HCT116 (cell line): ENCODE measurements around the gene ROBO1. TPM values are rescaled to one million over a fixed set of nuclear protein-coding genes. Genes with fewer than 3 reads are reported as not detected.

Experiments used
- ATAC-seq: fragments of 200-7000 bp; cut with Tn5 transposase; 2 replicates; pipeline ENCODE4 v1.9.1; 2020; ENCODE audit warnings: mild to moderate bottlenecking, moderate library complexity
- BruUV-seq: library from RNA; stranded (reverse); fragments of 400-500 nt; replicated peaks from 2 replicates; lab custom pipeline; 2021; lab: Mats Ljungman, UMichigan
- CTCF ChIA-PET: fragments of 300-600 bp; sonication (Branson Sonifier 250); formaldehyde crosslinking; loops from one replicate; lab custom pipeline; 2021; ENCODE audit warnings: antibody characterized with exemption; lab: Charles Lee
- POLR2A ChIA-PET: fragments of 300-600, 350-600 bp; sonication (Branson Sonifier 250); formaldehyde crosslinking; loops from one replicate; lab custom pipeline; 2021; ENCODE audit warnings: antibody characterized with exemption; lab: Charles Lee
- RAD21 ChIA-PET, 2 experiments: fragments of 300-600 bp; sonication (Branson Sonifier 250); formaldehyde crosslinking; loops; one replicate each; lab custom pipeline; 2023; ENCODE audit warnings: low total read pairs in 2 of 2; ENCODE audit not compliant: uncharacterized antibody in 2 of 2, unreplicated experiment in 2 of 2, low non-redundant PET in 1 of 2; lab: Charles Lee
- DNase-seq: peaks from one replicate; pipeline ENCODE4 v3.0.0-alpha.2; 2010; ENCODE audit warnings: low read depth, low spot score
- H2AFZ ChIP-seq: fragments of 200-600 bp; shearing (Covaris generic), sonication (generic); 2 replicates; pipeline ENCODE4 v1.6.1; 2017; ENCODE audit warnings: low read depth, mixed run types, mixed read lengths, antibody characterized with exemption, low read length; ENCODE audit not compliant: poor library complexity, severe bottlenecking
- H3K27ac ChIP-seq: 2 replicates; pipeline ENCODE4 v1.5.1; 2012; ENCODE audit warnings: low read depth, low read length
- H3K27me3 ChIP-seq: fragments of 200-600 bp; sonication (generic); 2 replicates; pipeline ENCODE4 v1.6.1; 2016; ENCODE audit warnings: mixed run types, low read length, mixed read lengths; ENCODE audit not compliant: insufficient read depth
- H3K36me3 ChIP-seq, 2 experiments: fragments of 200-500 bp in 1 of 2; fragments of 200-600 bp in 1 of 2; sonication (Bioruptor generic) in 1 of 2; sonication (generic) in 1 of 2; 2 replicates each; pipeline versions ENCODE4 v1.5.1 to v1.6.1; 2014 to 2016; ENCODE audit warnings: low read length in 2 of 2, inconsistent platforms in 1 of 2, mixed read lengths in 1 of 2, mixed run types in 1 of 2; ENCODE audit not compliant: insufficient read depth in 2 of 2, control insufficient read depth in 1 of 2
- H3K4me1 ChIP-seq, 2 experiments: fragments of 200-600 bp in 1 of 2; sonication (generic) in 1 of 2; 2 replicates each; pipeline versions ENCODE4 v1.5.1 to v1.6.1; 2012 to 2017; ENCODE audit warnings: low read length in 2 of 2, inconsistent platforms in 1 of 2, mild to moderate bottlenecking in 1 of 2, mixed read lengths in 1 of 2, mixed run types in 1 of 2, moderate library complexity in 1 of 2; ENCODE audit not compliant: insufficient read depth in 2 of 2, control insufficient read depth in 1 of 2
- H3K4me2 ChIP-seq: fragments of 200-600 bp; sonication (generic); 2 replicates; pipeline ENCODE4 v1.6.1; 2017; ENCODE audit warnings: mixed run types, low read length, mixed read lengths
- H3K4me3 ChIP-seq, 2 experiments: fragments of 200-600 bp in 1 of 2; sonication (generic) in 1 of 2; replicated peaks in 1 of 2; 2 replicates each; pipeline ENCODE4 v1.5.1; 2011 to 2016; ENCODE audit warnings: low read length in 2 of 2, control low read depth in 1 of 2, low read depth in 1 of 2, mild to moderate bottlenecking in 1 of 2, mixed read lengths in 1 of 2, mixed run types in 1 of 2
- H3K79me2 ChIP-seq: fragments of 200-600 bp; sonication (generic); 2 replicates; pipeline ENCODE4 v1.6.1; 2017; ENCODE audit warnings: mild to moderate bottlenecking, mixed run types, low read length, moderate library complexity, mixed read lengths; ENCODE audit not compliant: insufficient read depth
- H3K9ac ChIP-seq: fragments of 200-600 bp; sonication (generic); 2 replicates; pipeline ENCODE4 v1.6.1; 2016; ENCODE audit warnings: low read length, mixed read lengths
- H3K9me2 ChIP-seq: fragments of 200-600 bp; sonication (generic), shearing (Covaris generic); 2 replicates; pipeline ENCODE4 v1.6.1; 2017; ENCODE audit warnings: mixed run types, mild to moderate bottlenecking, moderate library complexity; ENCODE audit not compliant: insufficient read depth
- H3K9me3 ChIP-seq, 2 experiments: fragments of 200-500 bp in 1 of 2; fragments of 200-600 bp in 1 of 2; sonication (Bioruptor generic) in 1 of 2; sonication (generic) in 1 of 2; 2 replicates each; pipeline ENCODE4 v1.6.1; 2014 to 2017; ENCODE audit warnings: low read length in 2 of 2, mixed read lengths in 2 of 2, inconsistent platforms in 1 of 2, low read depth in 1 of 2, mild to moderate bottlenecking in 1 of 2, mixed run types in 1 of 2, moderate library complexity in 1 of 2; ENCODE audit not compliant: control insufficient read depth in 1 of 2, insufficient read depth in 1 of 2
- H4K20me1 ChIP-seq: fragments of 200-600 bp; sonication (generic), shearing (Covaris generic); 2 replicates; pipeline ENCODE4 v1.6.1; 2017; ENCODE audit warnings: mixed run types, mild to moderate bottlenecking, moderate library complexity; ENCODE audit not compliant: insufficient read depth
- ATF3 ChIP-seq: IDR thresholded peaks from 2 replicates; pipeline ENCODE4 v1.6.1; 2012
- CBX3 ChIP-seq: IDR thresholded peaks from 2 replicates; pipeline ENCODE4 v1.6.1; 2012; ENCODE audit warnings: low read depth
- CEBPB ChIP-seq: IDR thresholded peaks from 2 replicates; pipeline ENCODE4 v1.6.1; 2012; ENCODE audit warnings: low read depth
- CTCF ChIP-seq, 3 experiments: fragments of 200-600 bp in 1 of 3; sonication (generic) in 1 of 3; IDR thresholded peaks in 2 of 3; conservative IDR thresholded peaks in 1 of 3; 2 replicates each; pipeline ENCODE4 v1.5.1; 2012 to 2017; ENCODE audit warnings: low read depth in 2 of 3, low read length in 2 of 3, antibody characterized with exemption in 1 of 3, borderline replicate concordance in 1 of 3, control low read depth in 1 of 3, mild to moderate bottlenecking in 1 of 3, mixed read lengths in 1 of 3, mixed run types in 1 of 3, moderate library complexity in 1 of 3; ENCODE audit not compliant: insufficient read depth in 1 of 3
- EGR1 ChIP-seq: IDR thresholded peaks from 2 replicates; pipeline ENCODE4 v1.6.1; 2012; ENCODE audit warnings: low read depth
- ELF1 ChIP-seq: IDR thresholded peaks from 2 replicates; pipeline ENCODE4 v1.6.1; 2012; ENCODE audit warnings: low read depth, borderline replicate concordance
- EZH2phosphoT487 ChIP-seq: fragments of 200-600 bp; IDR thresholded peaks from 2 replicates; pipeline ENCODE4 v1.6.1; 2018; ENCODE audit warnings: antibody characterized with exemption, borderline replicate concordance
- JUND ChIP-seq: IDR thresholded peaks from 2 replicates; pipeline ENCODE4 v1.6.1; 2012
- MAX ChIP-seq: IDR thresholded peaks from 2 replicates; pipeline ENCODE4 v1.6.1; 2012
- POLR2A ChIP-seq: IDR thresholded peaks from 2 replicates; pipeline ENCODE4 v1.7.0; 2011; ENCODE audit warnings: borderline replicate concordance; ENCODE audit not compliant: insufficient read depth, insufficient read length; ENCODE audit errors: extremely low read depth
- RAD21 ChIP-seq: IDR thresholded peaks from 2 replicates; pipeline ENCODE4 v1.6.1; 2012; ENCODE audit warnings: low read depth, mild to moderate bottlenecking
- REST ChIP-seq: IDR thresholded peaks from 2 replicates; pipeline ENCODE4 v1.6.1; 2012; ENCODE audit warnings: low read depth
- SP1 ChIP-seq: IDR thresholded peaks from 2 replicates; pipeline ENCODE4 v1.6.1; 2012; ENCODE audit warnings: low read depth
- SRF ChIP-seq: IDR thresholded peaks from 2 replicates; pipeline ENCODE4 v1.6.1; 2012; ENCODE audit warnings: low read depth
- TCF7L2 ChIP-seq: IDR thresholded peaks from 2 replicates; pipeline ENCODE4 v1.7.0; 2011; ENCODE audit warnings: borderline replicate concordance, inconsistent platforms; ENCODE audit not compliant: insufficient read depth, insufficient read length; ENCODE audit errors: extremely low read depth
- YY1 ChIP-seq: IDR thresholded peaks from 2 replicates; pipeline ENCODE4 v1.6.1; 2011; ENCODE audit warnings: low read length, low read depth, moderate library complexity, mild to moderate bottlenecking; ENCODE audit not compliant: insufficient replicate concordance; ENCODE audit errors: extremely low read depth
- ZBTB33 ChIP-seq: IDR thresholded peaks from 2 replicates; pipeline ENCODE4 v1.6.1; 2011; ENCODE audit warnings: mild to moderate bottlenecking, low read length, moderate library complexity; ENCODE audit not compliant: insufficient replicate concordance; ENCODE audit errors: extremely low read depth
- ZFX ChIP-seq: fragments of 450-650 bp; IDR thresholded peaks from 2 replicates; pipeline ENCODE4 v1.6.1; 2017
- ZNF274 ChIP-seq: fragments of 200-500 bp; sonication (Bioruptor generic); IDR thresholded peaks from 2 replicates; pipeline ENCODE4 v1.6.1; 2014; ENCODE audit warnings: mild to moderate bottlenecking, low read depth, low read length, inconsistent platforms
- intact Hi-C: fragments of 100-400 bp; cut with micrococcal nuclease; formaldehyde crosslinking; loops from 2 replicates; pipeline ENCODE4 v1.10.0; 2022
- total RNA-seq: library from RNA; stranded (reverse); gene quantifications from one replicate; pipeline ENCODE4 v1.2.1, GENCODE V29; 2021; ENCODE audit not compliant: unreplicated experiment

The ROBO1 gene
- total RNA-seq, 1 experiment from 2014 or later: 0.27 TPM

- Histone ChIP-seq H3K27ac (no peak overlapping the region), H4K20me1 (no peaks in the 10 kb centered on the region), H3K4me2 (no peak overlapping the region), H3K4me3 (no peak overlapping the region), H3K4me1 (no peaks in the 10 kb centered on the region), H3K9me2 (no peaks in the 10 kb centered on the region), H3K79me2 (no peaks in the 10 kb centered on the region), H3K36me3 (no peaks in the 10 kb centered on the region), H2AFZ (no peak overlapping the region), H3K9ac (no peak overlapping the region), H3K27me3 (no peaks in the 10 kb centered on the region)
- ChIA-PET CTCF (no interaction called here), POLR2A (no interaction called here), RAD21 (no interaction called here)
- intact Hi-C loops: no loop called here
- no peak for DNase-seq
- BruUV-seq: no TSS peak
- TF ChIP-seq REST (no peak), CEBPB (no peak), ZNF274 (no peak), POLR2A (no peak), RAD21 (no peak), JUND (no peak), ZFX (no peak), YY1 (no peak), EZH2phosphoT487 (no peak), MAX (no peak), SRF (no peak), ZBTB33 (no peak), SP1 (no peak), TCF7L2 (no peak), EGR1 (no peak), ATF3 (no peak), ELF1 (no peak), CTCF (IDR thresholded peaks at IDR 0.05 in 2 of 3, conservative IDR thresholded peaks at IDR 0.05 in 1 of 3; ENCODE audit: borderline replicate concordance in 1 of 3, insufficient read depth in 1 of 3, low read depth in 2 of 3, low read length in 2 of 3) (no peak), CBX3 (no peak)
- TF ChIP-seq, all 23 proteins: peak for 0
- peaks cover 15 to 28% of the 10 kb centered on the region in 2 experiments; a peak in 2 of 4 replicates for H3K9me3 ChIP-seq
- ATAC-seq: no peak
These were observed 949.4 kb downstream of the ROBO1 start for GRCh38 chr3:78818161-78818985.
